H9 (cell line): Measurements from ENCODE around the gene UMAD1. TPM values are rescaled to one million over a fixed set of nuclear protein-coding genes. Genes with fewer than 3 reads are reported as not detected.

Source experiments
- DNase-seq: peaks from one replicate; pipeline ENCODE4 v3.0.0-alpha.2; 2017
- H2AFZ ChIP-seq: one replicate; pipeline ENCODE4 v1.6.1; 2013; ENCODE audit warnings: mild to moderate bottlenecking, low read length, control low read depth, moderate library complexity
- H2AK5ac ChIP-seq: 2 replicates; pipeline ENCODE4 v1.6.1; 2013; ENCODE audit warnings: low read length, control low read depth, mixed read lengths; ENCODE audit not compliant: insufficient read length
- H2BK120ac ChIP-seq: one replicate; pipeline ENCODE4 v1.6.1; 2013; ENCODE audit warnings: low read depth, mild to moderate bottlenecking, low read length, control low read depth, inconsistent platforms; ENCODE audit not compliant: poor library complexity, severe bottlenecking
- H2BK12ac ChIP-seq: 2 replicates; pipeline ENCODE4 v1.6.1; 2013; ENCODE audit warnings: low read length, control low read depth, mixed read lengths, low read depth; ENCODE audit not compliant: insufficient read length
- H2BK15ac ChIP-seq: 2 replicates; pipeline ENCODE4 v1.6.1; 2013; ENCODE audit warnings: low read depth, low read length, control low read depth
- H2BK20ac ChIP-seq: one replicate; pipeline ENCODE4 v1.6.1; 2013; ENCODE audit warnings: low read depth, mild to moderate bottlenecking, low read length, control low read depth, inconsistent platforms; ENCODE audit not compliant: poor library complexity, severe bottlenecking
- H2BK5ac ChIP-seq: 2 replicates; pipeline ENCODE4 v1.6.1; 2013; ENCODE audit warnings: low read length, control low read depth, mixed read lengths; ENCODE audit not compliant: insufficient read length
- H3K14ac ChIP-seq: 2 replicates; pipeline ENCODE4 v1.6.1; 2013; ENCODE audit warnings: low read length, control low read depth; ENCODE audit not compliant: insufficient read depth
- H3K18ac ChIP-seq: 2 replicates; pipeline ENCODE4 v1.6.1; 2013; ENCODE audit warnings: low read depth, mild to moderate bottlenecking, mixed read lengths, low read length, control low read depth; ENCODE audit not compliant: insufficient read length
- H3K23ac ChIP-seq: 2 replicates; pipeline ENCODE4 v1.6.1; 2013; ENCODE audit warnings: low read length, control low read depth, mixed read lengths, low read depth; ENCODE audit not compliant: insufficient read length
- H3K23me2 ChIP-seq: 2 replicates; pipeline ENCODE4 v1.6.1; 2013; ENCODE audit warnings: low read depth, mild to moderate bottlenecking, mixed read lengths, low read length, control low read depth; ENCODE audit not compliant: insufficient read length, poor library complexity, severe bottlenecking
- H3K27ac ChIP-seq: 2 replicates; pipeline ENCODE4 v1.5.1; 2013; ENCODE audit warnings: low read length, control low read depth, mixed read lengths, low read depth; ENCODE audit not compliant: insufficient read length
- H3K27me3 ChIP-seq: 2 replicates; pipeline ENCODE4 v1.6.1; 2013; ENCODE audit warnings: low read length, control low read depth, inconsistent platforms; ENCODE audit not compliant: insufficient read depth
- H3K4ac ChIP-seq: 2 replicates; pipeline ENCODE4 v1.6.1; 2013; ENCODE audit warnings: low read depth, mild to moderate bottlenecking, control low read depth, inconsistent platforms, low read length, moderate library complexity
- H3K4me1 ChIP-seq: 2 replicates; pipeline ENCODE4 v1.6.1; 2013; ENCODE audit warnings: low read length, control low read depth, inconsistent platforms; ENCODE audit not compliant: insufficient read depth
- H3K4me2 ChIP-seq: 2 replicates; pipeline ENCODE4 v1.6.1; 2013; ENCODE audit warnings: low read length, control low read depth, mixed read lengths; ENCODE audit not compliant: insufficient read length, insufficient read depth
- H3K56ac ChIP-seq: 2 replicates; pipeline ENCODE4 v1.6.1; 2013; ENCODE audit warnings: low read depth, mild to moderate bottlenecking, mixed read lengths, low read length, control low read depth; ENCODE audit not compliant: insufficient read length
- H3K79me1 ChIP-seq: 2 replicates; pipeline ENCODE4 v1.6.1; 2013; ENCODE audit warnings: low read depth, mild to moderate bottlenecking, moderate library complexity, low read length, control low read depth, inconsistent platforms; ENCODE audit not compliant: insufficient read depth, poor library complexity, severe bottlenecking
- H3K79me2 ChIP-seq: 2 replicates; pipeline ENCODE4 v1.6.1; 2013; ENCODE audit warnings: low read length, control low read depth, inconsistent platforms; ENCODE audit not compliant: insufficient read depth
- H3K9ac ChIP-seq: 2 replicates; pipeline ENCODE4 v1.6.1; 2013; ENCODE audit warnings: low read length, control low read depth, mixed read lengths; ENCODE audit not compliant: insufficient read length; ENCODE audit errors: extremely low read depth
- H3K9me3 ChIP-seq: one replicate; pipeline ENCODE4 v1.6.1; 2013; ENCODE audit warnings: low read depth, low read length, inconsistent platforms; ENCODE audit not compliant: control insufficient read depth
- H3T11ph ChIP-seq: one replicate; pipeline ENCODE4 v1.6.1; 2013; ENCODE audit warnings: mild to moderate bottlenecking, low read length, control low read depth, inconsistent platforms
- H4K20me1 ChIP-seq: one replicate; pipeline ENCODE4 v1.6.1; 2013; ENCODE audit not compliant: control insufficient read depth, insufficient read length, insufficient read depth
- H4K5ac ChIP-seq: 2 replicates; pipeline ENCODE4 v1.6.1; 2013; ENCODE audit warnings: low read depth, mild to moderate bottlenecking, mixed read lengths, low read length, control low read depth; ENCODE audit not compliant: insufficient read length
- H4K8ac ChIP-seq: replicated peaks from 2 replicates; pipeline ENCODE4 v1.6.1; 2013; ENCODE audit warnings: low read length, control low read depth, mixed read lengths, low read depth; ENCODE audit not compliant: insufficient read length
- H4K91ac ChIP-seq: 2 replicates; pipeline ENCODE4 v1.6.1; 2013; ENCODE audit warnings: low read depth, mild to moderate bottlenecking, moderate library complexity, mixed read lengths, low read length, control low read depth; ENCODE audit not compliant: insufficient read length
- H3K27ac Mint-ChIP-seq, 3 experiments: 2 replicates in 2 of 3; 3 replicates in 1 of 3; pipeline ENCODE4 v1.8.0; 2020 to 2021; ENCODE audit warnings: mixed read lengths in 3 of 3, mild to moderate bottlenecking in 1 of 3, moderate library complexity in 1 of 3
- H3K27me3 Mint-ChIP-seq: 2 replicates; pipeline ENCODE4 v1.8.0; 2021; ENCODE audit warnings: low read depth, mild to moderate bottlenecking, moderate library complexity, mixed read lengths
- H3K36me3 Mint-ChIP-seq, 3 experiments: 2 replicates in 2 of 3; 3 replicates in 1 of 3; pipeline ENCODE4 v1.8.0; 2020 to 2021; ENCODE audit warnings: low read depth in 3 of 3, mixed read lengths in 3 of 3; ENCODE audit not compliant: insufficient read depth in 1 of 3
- H3K4me1 Mint-ChIP-seq, 2 experiments: 2 replicates each; pipeline ENCODE4 v1.8.0; 2020; ENCODE audit warnings: mixed read lengths in 2 of 2
- H3K4me3 Mint-ChIP-seq, 2 experiments: 2 replicates in 1 of 2; 3 replicates in 1 of 2; pipeline ENCODE4 v1.8.0; 2020 to 2021; ENCODE audit warnings: mild to moderate bottlenecking in 2 of 2, mixed read lengths in 2 of 2, moderate library complexity in 1 of 2
- H3K9me3 Mint-ChIP-seq, 2 experiments: 2 replicates in 1 of 2; 3 replicates in 1 of 2; pipeline ENCODE4 v1.8.0; 2020; ENCODE audit warnings: mild to moderate bottlenecking in 2 of 2, mixed read lengths in 2 of 2, moderate library complexity in 1 of 2
- CTCF ChIP-seq: fragments of 200-600 bp; sonication (generic); conservative IDR thresholded peaks from 3 replicates; pipeline ENCODE4 v1.8.0; 2021; ENCODE audit warnings: antibody characterized with exemption, mild to moderate bottlenecking
- total RNA-seq: library from RNA; stranded (reverse); gene quantifications from 2 replicates; pipeline ENCODE4 v1.2.1, GENCODE V29; 2021

The UMAD1 gene
- total RNA-seq, 1 experiment from 2014 or later = 8.9 TPM

GRCh38 chr7:7699380-7699779 lies 58.8 kb downstream of the UMAD1 start:
- Histone ChIP-seq H4K91ac (no peak overlapping the region), H3K23me2 (no peaks in the 10 kb centered on the region), H3K23ac (no peak overlapping the region), H3K79me1 (no peaks in the 10 kb centered on the region), H3K27me3 (no peaks in the 10 kb centered on the region), H3K27ac (no peak overlapping the region), H4K5ac (no peak overlapping the region), H3K4ac (no peak overlapping the region), H4K20me1 (no peaks in the 10 kb centered on the region), H3K56ac (no peak overlapping the region), H2BK5ac (no peak overlapping the region), H2AFZ (no peak overlapping the region), H3K4me2 (no peak overlapping the region), H3K14ac (no peak overlapping the region), H3K79me2 (no peaks in the 10 kb centered on the region), H3K18ac (no peak overlapping the region), H3K9me3 (no peaks in the 10 kb centered on the region), H3K4me1 (no peaks in the 10 kb centered on the region), H2BK120ac (no peak overlapping the region), H2AK5ac (no peak overlapping the region), H3K9ac (no peak overlapping the region), H2BK12ac (no peak overlapping the region), H2BK20ac (no peak overlapping the region), H3T11ph (no peak overlapping the region), H4K8ac (no peak overlapping the region), H2BK15ac (no peak overlapping the region)
- H3K4me1 Mint-ChIP-seq = peaks cover 7 to 9% of the 10 kb centered on the region in 2 experiments; a peak in 3 of 4 replicates
- no peak for TF ChIP-seq CTCF
- no peak overlapping the region for H3K27ac Mint-ChIP-seq
- no peaks in the 10 kb centered on the region; a peak in 1 of 5 replicates for H3K9me3 Mint-ChIP-seq
- no peak overlapping the region for H3K4me3 Mint-ChIP-seq
- peaks cover 0 to 5% (median 0%) of the 10 kb centered on the region in 3 experiments; a peak in 4 of 7 replicates for H3K36me3 Mint-ChIP-seq
- no peaks in the 10 kb centered on the region for H3K27me3 Mint-ChIP-seq
- DNase-seq = no peak
